WI38 (cell line): ENCODE measurements around the gene CX3CL1.

Source experiments
- H3K4me3 ChIP-seq: 2 replicates; pipeline ENCODE4 v1.5.1; 2011; ENCODE audit warnings: low read depth, mild to moderate bottlenecking, control low read depth, low read length
- CTCF ChIP-seq: IDR thresholded peaks from 2 replicates; pipeline ENCODE4 v1.5.1; 2012; ENCODE audit warnings: low read depth, mild to moderate bottlenecking, control low read depth, low read length

Gene CX3CL1

GRCh38 chr16:57423152-57423551, 50.9 kb downstream of the CX3CL1 start:
- H3K4me3 ChIP-seq: no peak overlapping the region
- no peak for TF ChIP-seq CTCF

- no peak for TF ChIP-seq CTCF
These were observed 52.3 kb downstream of the CX3CL1 start for GRCh38 chr16:57424583-57424982.

GRCh38 chr16:57426356-57426755, 54.1 kb downstream of the CX3CL1 start:
- no peak for TF ChIP-seq CTCF
- no peak overlapping the region for H3K4me3 ChIP-seq

More at GRCh38 chr16:57424583-57424982, 52.3 kb downstream of the CX3CL1 start:
- no peak overlapping the region for H3K4me3 ChIP-seq

- H3K4me3 ChIP-seq: no peak overlapping the region
- TF ChIP-seq CTCF: no peak
These were observed 55.0 kb downstream of the CX3CL1 start for GRCh38 chr16:57427307-57427706.

GRCh38 chr16:57427824-57428223, 55.5 kb downstream of the CX3CL1 start:
- no peak for TF ChIP-seq CTCF
- no peak overlapping the region for H3K4me3 ChIP-seq

- no peak for TF ChIP-seq CTCF
- H3K4me3 ChIP-seq: no peak overlapping the region
These were observed 58.7 kb downstream of the CX3CL1 start for GRCh38 chr16:57430955-57431354.

- H3K4me3 ChIP-seq: no peak overlapping the region
- TF ChIP-seq CTCF: no peak
These were observed 60.2 kb downstream of the CX3CL1 start for GRCh38 chr16:57432505-57432904.
